NCI-H128 (cell line): Measurements from ENCODE around the gene RFLNA.

ENCODE experiments used
- DNase-seq: peaks from one replicate; lab custom pipeline; 2025; ENCODE audit not compliant: unreplicated experiment; lab: John Stamatoyannopoulos, UW

RFLNA gene

GRCh38 chr12:124294780-124295341, at the start of gene RFLNA:
TSS of gene RFLNA (plus strand) at chr12:124295093. CDS start at chr12:124295430, 337 bp downstream.
- DNase-seq = no peak

GRCh38 chr12:124247331-124247730, 47.6 kb upstream of the RFLNA start:
- no peak for DNase-seq

- DNase-seq = no peak
These were observed 45.7 kb upstream of the RFLNA start for GRCh38 chr12:124248941-124249825.

GRCh38 chr12:124251186-124251585, 43.7 kb upstream of the RFLNA start:
- no peak for DNase-seq

- DNase-seq = no peak
These were observed 41.9 kb upstream of the RFLNA start for GRCh38 chr12:124252964-124253363.

GRCh38 chr12:124254126-124254525, 40.8 kb upstream of the RFLNA start:
- no peak for DNase-seq

GRCh38 chr12:124259154-124260066, 35.5 kb upstream of the RFLNA start:
- no peak for DNase-seq

GRCh38 chr12:124261885-124262284, 33.0 kb upstream of the RFLNA start:
- DNase-seq = no peak

- no peak for DNase-seq
These were observed 30.7 kb upstream of the RFLNA start for GRCh38 chr12:124264089-124264795.

GRCh38 chr12:124264879-124265278, 30.0 kb upstream of the RFLNA start:
- no peak for DNase-seq

- DNase-seq = no peak
These were observed 27.6 kb upstream of the RFLNA start for GRCh38 chr12:124267205-124267778.

GRCh38 chr12:124270671-124271070, 24.2 kb upstream of the RFLNA start:
- no peak for DNase-seq

- DNase-seq = no peak
These were observed 21.3 kb upstream of the RFLNA start for GRCh38 chr12:124273630-124274029.

GRCh38 chr12:124276337-124276736, 18.6 kb upstream of the RFLNA start:
- DNase-seq = no peak

- no peak for DNase-seq
These were observed 17.3 kb upstream of the RFLNA start for GRCh38 chr12:124277394-124278241.

- DNase-seq = no peak
These were observed 16.3 kb upstream of the RFLNA start for GRCh38 chr12:124278389-124279101.

GRCh38 chr12:124279315-124279714, 15.6 kb upstream of the RFLNA start:
- no peak for DNase-seq

- DNase-seq = no peak
These were observed 15.0 kb upstream of the RFLNA start for GRCh38 chr12:124279846-124280360.

- DNase-seq = no peak
These were observed 13.6 kb upstream of the RFLNA start for GRCh38 chr12:124281309-124281708.
